Calu3 (cell line): ENCODE data around the gene KLHDC10. TPM values are rescaled to one million over a fixed set of nuclear protein-coding genes. Genes with fewer than 3 reads are reported as not detected.

Experiments
- BruUV-seq: library from RNA; stranded (reverse); fragments of 400-500 nt; replicated peaks from 2 replicates; lab custom pipeline; 2021; lab: Mats Ljungman, UMichigan
- CTCF ChIA-PET: fragments of 300-600 bp; sonication (Branson Sonifier 250); formaldehyde crosslinking; loops from one replicate; lab custom pipeline; 2022; ENCODE audit warnings: antibody characterized with exemption; lab: Charles Lee
- DNase-seq: peaks from one replicate; pipeline ENCODE4 v3.0.0; 2022
- H3K27ac Mint-ChIP-seq: one replicate; pipeline ENCODE4 v1.8.0; 2022; ENCODE audit warnings: mixed read lengths; ENCODE audit not compliant: unreplicated experiment
- H3K27me3 Mint-ChIP-seq: one replicate; pipeline ENCODE4 v1.8.0; 2022; ENCODE audit warnings: mixed read lengths; ENCODE audit not compliant: unreplicated experiment
- H3K36me3 Mint-ChIP-seq: one replicate; pipeline ENCODE4 v1.8.0; 2022; ENCODE audit warnings: mild to moderate bottlenecking, moderate library complexity, mixed read lengths; ENCODE audit not compliant: insufficient read depth, unreplicated experiment
- H3K4me1 Mint-ChIP-seq: one replicate; pipeline ENCODE4 v1.8.0; 2022; ENCODE audit warnings: mild to moderate bottlenecking, low read depth, mixed read lengths; ENCODE audit not compliant: unreplicated experiment
- H3K4me3 Mint-ChIP-seq: one replicate; pipeline ENCODE4 v1.8.0; 2022; ENCODE audit warnings: mild to moderate bottlenecking, low read depth, moderate library complexity, mixed read lengths; ENCODE audit not compliant: unreplicated experiment
- H3K9me3 Mint-ChIP-seq: one replicate; pipeline ENCODE4 v1.8.0; 2022; ENCODE audit warnings: low read depth, mixed read lengths; ENCODE audit not compliant: unreplicated experiment
- intact Hi-C: fragments of 100-400 bp; cut with micrococcal nuclease; formaldehyde crosslinking; loops from one replicate; pipeline ENCODE4 v1.10.0; 2022; ENCODE audit not compliant: unreplicated experiment
- total RNA-seq: library from RNA; stranded (reverse); gene quantifications from 2 replicates; pipeline ENCODE4 v1.2.3, GENCODE V29; 2022
- TF ChIP-seq, protein P1 (sequence below): fragments of 200-600 bp; IDR thresholded peaks from one replicate; pipeline ENCODE4 v1.8.0; 2022; ENCODE audit warnings: antibody characterized with exemption; ENCODE audit not compliant: unreplicated experiment

KLHDC10 gene
- total RNA-seq, 1 experiment from 2014 or later = 35.3 TPM

DNA sequence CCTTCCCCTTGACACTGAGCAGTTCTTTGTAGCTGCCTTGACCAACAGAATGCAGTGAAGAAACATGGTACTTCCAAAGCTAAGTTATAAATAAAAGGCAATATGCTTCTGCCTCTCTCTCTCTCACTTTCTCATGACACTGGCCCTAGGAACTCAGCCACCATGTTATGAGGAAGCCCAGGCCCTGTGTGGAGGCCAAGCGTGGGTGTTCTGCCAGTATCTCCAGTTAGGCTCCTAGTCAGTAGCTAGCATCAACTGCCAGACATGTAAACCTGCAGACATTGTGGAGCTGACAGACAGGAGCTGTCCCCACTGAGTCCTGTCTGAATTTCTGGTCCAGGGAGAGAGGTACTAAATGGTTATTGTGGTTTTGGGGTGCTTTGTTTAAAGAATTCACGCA, 89.7 kb downstream of the KLHDC10 start:
- TF ChIP-seq, protein P1, sequence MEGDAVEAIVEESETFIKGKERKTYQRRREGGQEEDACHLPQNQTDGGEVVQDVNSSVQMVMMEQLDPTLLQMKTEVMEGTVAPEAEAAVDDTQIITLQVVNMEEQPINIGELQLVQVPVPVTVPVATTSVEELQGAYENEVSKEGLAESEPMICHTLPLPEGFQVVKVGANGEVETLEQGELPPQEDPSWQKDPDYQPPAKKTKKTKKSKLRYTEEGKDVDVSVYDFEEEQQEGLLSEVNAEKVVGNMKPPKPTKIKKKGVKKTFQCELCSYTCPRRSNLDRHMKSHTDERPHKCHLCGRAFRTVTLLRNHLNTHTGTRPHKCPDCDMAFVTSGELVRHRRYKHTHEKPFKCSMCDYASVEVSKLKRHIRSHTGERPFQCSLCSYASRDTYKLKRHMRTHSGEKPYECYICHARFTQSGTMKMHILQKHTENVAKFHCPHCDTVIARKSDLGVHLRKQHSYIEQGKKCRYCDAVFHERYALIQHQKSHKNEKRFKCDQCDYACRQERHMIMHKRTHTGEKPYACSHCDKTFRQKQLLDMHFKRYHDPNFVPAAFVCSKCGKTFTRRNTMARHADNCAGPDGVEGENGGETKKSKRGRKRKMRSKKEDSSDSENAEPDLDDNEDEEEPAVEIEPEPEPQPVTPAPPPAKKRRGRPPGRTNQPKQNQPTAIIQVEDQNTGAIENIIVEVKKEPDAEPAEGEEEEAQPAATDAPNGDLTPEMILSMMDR = no peak
- Mint-ChIP-seq H3K4me1 (no peaks in the 10 kb centered on the region), H3K4me3 (no peak overlapping the region), H3K27ac (no peak overlapping the region), H3K36me3 (peaks cover 12% of the 10 kb centered on the region), H3K27me3 (no peaks in the 10 kb centered on the region), H3K9me3 (no peaks in the 10 kb centered on the region)
- BruUV-seq = no TSS peak
- intact Hi-C loops = no loop called here
- no peak for DNase-seq
- CTCF ChIA-PET = no interaction called here

DNA sequence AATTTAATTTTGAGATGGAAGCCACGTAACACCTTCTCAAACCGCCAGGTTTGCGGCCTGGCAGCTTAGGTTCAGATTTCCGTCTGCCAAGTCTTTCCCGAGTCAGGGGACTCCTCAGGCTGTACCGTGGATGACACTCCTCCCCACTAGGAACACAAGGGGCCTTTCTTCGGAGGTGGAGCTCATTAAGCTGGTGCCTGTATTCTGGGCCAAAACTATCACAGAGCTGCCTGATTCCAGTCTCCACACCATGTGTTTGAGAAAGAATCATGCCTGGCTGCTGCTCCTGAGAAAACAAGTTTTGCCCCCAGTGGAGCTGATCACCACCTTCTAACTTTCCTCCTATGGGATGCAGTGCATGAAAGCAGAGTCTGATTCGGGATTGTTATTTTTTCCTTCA, 90.1 kb downstream of the KLHDC10 start:
- no TSS peak for BruUV-seq
- Mint-ChIP-seq H3K4me3 (no peak overlapping the region), H3K4me1 (no peaks in the 10 kb centered on the region), H3K9me3 (no peaks in the 10 kb centered on the region), H3K36me3 (peaks cover 12% of the 10 kb centered on the region), H3K27ac (no peak overlapping the region), H3K27me3 (no peaks in the 10 kb centered on the region)
- intact Hi-C loops = no loop called here
- TF ChIP-seq, protein P1 = no peak
- DNase-seq = no peak
- CTCF ChIA-PET = interaction anchor here (0.6 kb wide), 1 partner anchor 891 kb away, joined by 3 read pairs; no protein-coding TSS in a partner anchor

DNA sequence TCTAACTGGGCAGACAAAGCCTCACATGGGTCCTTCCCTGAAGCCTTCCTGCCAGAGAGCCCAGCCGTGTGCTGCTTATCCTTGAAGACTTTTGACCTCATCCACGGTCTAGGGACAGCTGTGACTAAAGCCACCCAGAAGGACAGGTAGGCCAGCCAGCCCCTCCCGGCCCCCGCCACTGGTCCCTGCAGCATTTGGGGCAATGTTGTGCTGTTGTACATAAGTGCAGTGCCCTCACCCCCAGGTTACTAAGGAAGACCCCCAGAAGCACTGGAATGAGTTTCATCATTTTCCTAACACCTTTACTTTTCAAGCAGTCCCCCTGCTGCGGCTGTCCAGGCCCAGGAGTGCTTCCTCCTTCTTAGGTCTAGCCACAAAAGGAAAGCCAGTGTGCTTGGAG, 91.9 kb downstream of the KLHDC10 start:
- no peak overlapping the region for H3K4me3 Mint-ChIP-seq
- BruUV-seq = no TSS peak
- TF ChIP-seq, protein P1 = no peak
- H3K4me1 Mint-ChIP-seq = no peaks in the 10 kb centered on the region
- H3K9me3 Mint-ChIP-seq = no peaks in the 10 kb centered on the region
- H3K27ac Mint-ChIP-seq = no peak overlapping the region
- no peak for DNase-seq
- peaks cover 12% of the 10 kb centered on the region for H3K36me3 Mint-ChIP-seq
- H3K27me3 Mint-ChIP-seq = no peaks in the 10 kb centered on the region
- CTCF ChIA-PET = no interaction called here
- intact Hi-C loops = no loop called here

- no TSS peak for BruUV-seq
- CTCF ChIA-PET = no interaction called here
- peaks cover 25% of the 10 kb centered on the region for H3K36me3 Mint-ChIP-seq
- no peak overlapping the region for H3K4me3 Mint-ChIP-seq
- H3K9me3 Mint-ChIP-seq = no peaks in the 10 kb centered on the region
- no peak overlapping the region for H3K27ac Mint-ChIP-seq
- H3K4me1 Mint-ChIP-seq = no peaks in the 10 kb centered on the region
- H3K27me3 Mint-ChIP-seq = no peaks in the 10 kb centered on the region
- TF ChIP-seq, protein P1 = no peak
- intact Hi-C loops = no loop called here
- no peak for DNase-seq
Measured at GRCh38 chr7:130174237-130174959, 104.1 kb downstream of the KLHDC10 start.
